Endodermal cell (in vitro differentiated cells): ENCODE measurements around the gene CDX2. TPM values are rescaled to one million over a fixed set of nuclear protein-coding genes. Genes with fewer than 3 reads are reported as not detected.

Source experiments
- DNase-seq: peaks from one replicate; pipeline ENCODE4 v3.0.0-alpha.2; 2017
- H3K27ac ChIP-seq: 2 replicates; pipeline ENCODE4 v1.5.1; 2013; ENCODE audit warnings: mild to moderate bottlenecking, low read depth, low read length, moderate library complexity
- H3K27me3 ChIP-seq: 2 replicates; pipeline ENCODE4 v1.6.1; 2013; ENCODE audit warnings: mild to moderate bottlenecking, low read length, moderate library complexity; ENCODE audit not compliant: insufficient read depth, control insufficient read depth, poor library complexity, severe bottlenecking
- H3K36me3 ChIP-seq: 2 replicates; pipeline ENCODE4 v1.7.0; 2013; ENCODE audit warnings: mild to moderate bottlenecking, low read length, moderate library complexity; ENCODE audit not compliant: control insufficient read depth, insufficient read depth
- H3K4me1 ChIP-seq: one replicate; pipeline ENCODE4 v1.7.0; 2013; ENCODE audit warnings: low read length; ENCODE audit not compliant: control insufficient read depth, insufficient read depth
- H3K4me3 ChIP-seq: 2 replicates; pipeline ENCODE4 v1.5.1; 2013; ENCODE audit warnings: mild to moderate bottlenecking, low read length, moderate library complexity
- H3K9ac ChIP-seq: 2 replicates; pipeline ENCODE4 v1.6.1; 2013; ENCODE audit warnings: mild to moderate bottlenecking, low read length, moderate library complexity; ENCODE audit not compliant: poor library complexity, severe bottlenecking; ENCODE audit errors: extremely low read depth
- H3K9me3 ChIP-seq: 2 replicates; pipeline ENCODE4 v1.6.1; 2013; ENCODE audit warnings: mild to moderate bottlenecking, low read length, moderate library complexity; ENCODE audit not compliant: control insufficient read depth
- H3K27ac Mint-ChIP-seq: 2 replicates; pipeline ENCODE4 v1.8.0; 2020; ENCODE audit warnings: mixed read lengths
- H3K27me3 Mint-ChIP-seq: 2 replicates; pipeline ENCODE4 v1.8.0; 2021; ENCODE audit warnings: mild to moderate bottlenecking, mixed read lengths; ENCODE audit not compliant: insufficient read depth
- H3K36me3 Mint-ChIP-seq: 2 replicates; pipeline ENCODE4 v1.8.0; 2020; ENCODE audit warnings: low read depth, mixed read lengths
- H3K4me1 Mint-ChIP-seq: 2 replicates; pipeline ENCODE4 v1.8.0; 2020; ENCODE audit warnings: mixed read lengths
- H3K4me3 Mint-ChIP-seq: 2 replicates; pipeline ENCODE4 v1.8.0; 2020; ENCODE audit warnings: mild to moderate bottlenecking, moderate library complexity, mixed read lengths
- H3K9me3 Mint-ChIP-seq: 2 replicates; pipeline ENCODE4 v1.8.0; 2020; ENCODE audit warnings: mild to moderate bottlenecking, mixed read lengths
- CTCF ChIP-seq: fragments of 200-600 bp; sonication (generic); conservative IDR thresholded peaks from 2 replicates; pipeline ENCODE4 v1.5.0; 2021; ENCODE audit warnings: antibody characterized with exemption, mild to moderate bottlenecking
- WGBS, 2 experiments: methylation state at CpG; one replicate each; pipeline versions ENCODE4 v1.1.5 to v1.1.7; 2013; ENCODE audit warnings: missing lambda C conversion rate in 2 of 2, mixed read lengths in 1 of 2; ENCODE audit not compliant: insufficient coverage in 1 of 2, insufficient read length in 1 of 2; 5-methylcytosine and 5-hydroxymethylcytosine counted together
- total RNA-seq, 2 donors: library from RNA; stranded (reverse); fragmentation: NEBNext Ultra II Directional in 1 of 2; extraction: Animal tissue kit (Norgen Biotek cat#: 25700) in 1 of 2; gene quantifications; 2 replicates in 1 of 2; 3 replicates in 1 of 2; pipeline ENCODE4 v1.2.1, GENCODE V29; 2021

CDX2 gene
- total RNA-seq, 2 donors from 2014 or later, result not detected

- Mint-ChIP-seq H3K27ac (no peak overlapping the region), H3K9me3 (peaks cover 10% of the 10 kb centered on the region), H3K4me3 (no peak overlapping the region), H3K27me3 (peaks cover 87% of the 10 kb centered on the region), H3K4me1 (peaks cover 2% of the 10 kb centered on the region), H3K36me3 (no peaks in the 10 kb centered on the region)
- Histone ChIP-seq H3K4me1 (no peaks in the 10 kb centered on the region), H3K27ac (no peak overlapping the region), H3K36me3 (no peaks in the 10 kb centered on the region), H3K4me3 (no peak overlapping the region), H3K9me3 (peaks cover 14% of the 10 kb centered on the region), H3K9ac (no peak overlapping the region), H3K27me3 (peaks cover 93% of the 10 kb centered on the region)
- TF ChIP-seq CTCF, result no peak
- DNase-seq, result no peak
- WGBS, 2 experiments, result 83% methylated on average over 1 of the region's 1 CpG; no CpG with 5 or more reads in 1 of the 2 experiments
Measured at GRCh38 chr13:27942972-27943371, 26.1 kb downstream of the CDX2 start.

- TF ChIP-seq CTCF, result no peak
- no peak for DNase-seq
- Histone ChIP-seq H3K27ac (no peak overlapping the region), H3K4me3 (no peak overlapping the region), H3K36me3 (no peaks in the 10 kb centered on the region), H3K9ac (no peak overlapping the region), H3K4me1 (no peaks in the 10 kb centered on the region), H3K9me3 (no peaks in the 10 kb centered on the region), H3K27me3 (peaks cover 76% of the 10 kb centered on the region)
- no peaks in the 10 kb centered on the region for H3K36me3 Mint-ChIP-seq
- WGBS, 2 experiments, result 40 to 65% methylated on average over 1 of the region's 2 CpGs
- H3K27ac Mint-ChIP-seq, result no peak overlapping the region
- no peaks in the 10 kb centered on the region for H3K4me1 Mint-ChIP-seq
- H3K9me3 Mint-ChIP-seq, result no peaks in the 10 kb centered on the region
- no peak overlapping the region for H3K4me3 Mint-ChIP-seq
- peaks cover 75% of the 10 kb centered on the region for H3K27me3 Mint-ChIP-seq
Measured at GRCh38 chr13:27933580-27934328, 35.4 kb downstream of the CDX2 start.

- Mint-ChIP-seq H3K4me1 (peaks cover under 1% of the 10 kb centered on the region), H3K36me3 (no peaks in the 10 kb centered on the region), H3K9me3 (no peaks in the 10 kb centered on the region), H3K27me3 (peaks cover 79% of the 10 kb centered on the region), H3K27ac (no peak overlapping the region), H3K4me3 (no peak overlapping the region)
- Histone ChIP-seq H3K36me3 (no peaks in the 10 kb centered on the region), H3K4me1 (no peaks in the 10 kb centered on the region), H3K4me3 (no peak overlapping the region), H3K9me3 (no peaks in the 10 kb centered on the region), H3K27ac (no peak overlapping the region), H3K9ac (no peak overlapping the region), H3K27me3 (peaks cover 76% of the 10 kb centered on the region)
- 50 to 91% methylated on average over 1 of the region's 1 CpG for WGBS, 2 experiments
- TF ChIP-seq CTCF, result no peak
- no peak for DNase-seq
Measured at GRCh38 chr13:27933118-27933517, 36.0 kb downstream of the CDX2 start.
